GM21360 (cell line): Measurements from ENCODE around the gene MDH2.
"Not testable (repeated sequence)": the region's sequence is repeated elsewhere in the genome, so short reads cannot be mapped to it uniquely, and the experiment has no call there.

ENCODE experiments used
- ATAC-seq: cut with Tn5 transposase; IDR thresholded peaks from one replicate; pipeline ENCODE4 v1.9.1; 2021; ENCODE audit warnings: mild to moderate bottlenecking, moderate library complexity; ENCODE audit not compliant: unreplicated experiment

Gene MDH2

DNA sequence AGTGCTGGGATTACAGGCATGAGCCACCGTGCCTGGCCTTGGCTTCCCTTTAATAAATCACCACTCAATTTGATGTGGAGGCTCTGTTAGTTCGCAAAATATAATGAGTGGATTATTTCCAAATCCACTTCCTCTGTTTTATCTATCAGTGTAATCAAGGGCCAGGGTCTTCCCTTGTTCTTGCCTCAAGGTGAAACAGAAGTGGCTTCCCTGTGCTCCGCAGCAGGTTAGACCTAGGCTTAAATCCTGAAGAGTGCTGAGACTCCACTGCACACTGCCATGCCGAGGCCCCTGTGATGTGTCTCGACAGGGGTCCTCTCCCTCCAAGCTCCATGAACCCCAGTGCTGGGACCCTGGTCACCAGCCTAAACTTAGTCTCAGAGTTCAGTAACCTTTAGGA is 59.0 kb downstream of the MDH2 start:
- ATAC-seq: no peak

DNA sequence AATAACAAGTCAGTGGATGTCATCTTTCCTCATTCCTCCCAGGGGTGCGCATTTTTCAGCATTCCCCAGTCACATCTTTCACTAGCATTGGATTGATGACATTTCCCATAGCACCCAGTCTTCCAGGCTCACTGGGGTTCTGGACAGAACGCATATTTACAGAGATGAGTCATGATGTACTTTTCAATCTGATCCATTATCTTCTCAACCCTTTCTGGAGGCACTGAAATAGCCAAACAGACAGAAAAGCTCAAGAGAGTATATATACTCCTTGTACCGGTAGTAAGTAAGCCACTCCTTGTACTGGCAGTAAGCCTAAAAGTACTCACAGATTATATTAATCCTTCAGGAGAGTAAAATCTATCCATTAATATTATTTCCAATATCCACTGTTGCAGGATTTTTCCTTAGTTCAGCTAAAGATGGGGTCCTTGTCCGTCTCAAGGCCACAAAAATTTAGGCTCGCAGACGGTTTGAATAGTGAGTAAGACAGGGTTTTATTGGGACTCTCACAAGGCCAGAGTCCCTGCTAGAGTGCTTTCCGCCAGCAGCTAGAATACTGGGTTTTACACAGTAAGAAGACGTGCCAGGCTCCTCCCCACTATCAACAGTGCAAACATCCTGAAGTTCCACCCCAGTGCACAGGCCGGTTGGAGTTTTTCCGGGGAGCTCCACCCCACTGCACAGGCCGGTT is 60.8 kb downstream of the MDH2 start:
- ATAC-seq: no peak

DNA sequence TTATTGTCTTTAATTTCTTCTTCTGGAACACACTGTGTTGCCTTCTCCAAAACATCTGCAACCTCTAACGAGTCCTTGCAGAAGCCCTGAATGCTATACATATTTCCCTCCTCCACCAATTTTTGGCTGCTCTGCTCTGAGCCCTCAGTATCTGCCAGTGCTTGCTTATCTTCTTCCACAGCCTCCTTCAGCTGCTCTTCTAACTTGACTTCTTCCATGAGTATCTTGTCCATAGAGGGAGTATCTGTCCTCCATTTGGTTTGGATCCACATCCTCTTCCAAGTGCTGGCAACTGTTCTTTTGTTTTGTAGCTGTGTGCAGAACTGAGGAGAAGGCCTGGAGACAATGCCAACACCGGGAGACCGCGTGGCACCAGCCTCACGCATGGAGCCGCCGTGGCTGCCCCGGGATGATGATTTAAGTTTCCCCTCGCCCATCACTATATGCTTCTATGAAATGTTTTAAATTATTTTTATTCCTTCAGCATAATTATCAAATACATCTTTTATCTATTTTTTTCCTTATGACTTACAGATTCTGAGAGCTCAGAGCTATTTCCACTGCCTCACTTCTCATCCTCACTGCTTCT is 65.2 kb downstream of the MDH2 start:
- not testable (repeated sequence) for ATAC-seq

DNA sequence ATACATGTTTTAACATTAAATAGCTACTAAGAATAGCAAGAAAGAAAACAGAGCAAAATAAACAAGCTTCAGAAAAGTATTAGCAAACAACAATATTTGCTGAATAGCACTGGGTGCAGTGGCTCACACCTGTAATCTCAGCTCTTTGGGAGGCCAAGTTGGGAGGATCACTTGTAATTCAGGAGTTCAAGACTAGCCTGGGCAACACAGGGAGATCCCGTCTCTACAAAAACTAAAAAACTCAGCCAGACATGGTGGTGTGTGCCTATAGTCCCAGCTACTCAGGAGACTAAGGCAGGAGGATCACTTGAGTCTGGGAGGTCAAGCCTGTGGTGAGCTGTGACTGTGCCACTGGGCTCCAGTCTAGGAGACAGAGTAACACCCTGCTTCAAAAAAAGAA is 66.8 kb downstream of the MDH2 start:
- not testable (repeated sequence) for ATAC-seq
